ENCODE results near the gene NOL4L. TPM values are rescaled to one million over a fixed set of nuclear protein-coding genes. Genes with fewer than 3 reads are reported as not detected.

Gene NOL4L
- total and polyA plus RNA-seq, 2 experiments from 2014 or later: 38.8 to 39.2 TPM

GRCh38 chr20:32569018-32569379 lies 16.1 kb downstream of the NOL4L start:
- H3K27ac ChIP-seq (ENCODE audit: low read depth): no peak overlapping the region
- H3K4me3 ChIP-seq: no peak overlapping the region
- H3K36me3 Mint-ChIP-seq (ENCODE audit: low read depth): no peaks in the 10 kb centered on the region; the same call in 2 of the 3 replicates
- peaks cover 21% of the 10 kb centered on the region for H3K4me1 Mint-ChIP-seq
- peaks cover 14% of the 10 kb centered on the region for H3K4me1 ChIP-seq (ENCODE audit: insufficient read depth)
- H3K36me3 ChIP-seq (ENCODE audit: insufficient read depth): no peaks in the 10 kb centered on the region; the same call in 1 of the 2 replicates
- TF ChIP-seq JUNB (IDR thresholded peaks at IDR 0.05; ENCODE audit: unreplicated experiment): no peak
- no peak overlapping the region for H2AFZ ChIP-seq
- peaks cover 8% of the 10 kb centered on the region for H3K27me3 Mint-ChIP-seq (ENCODE audit: insufficient read depth, low read depth, poor library complexity)
- peaks cover 12% of the 10 kb centered on the region; the same call in 1 of the 2 replicates for H3F3A ChIP-seq (replicated peaks; ENCODE audit: low read depth)
- H4K20me1 ChIP-seq (replicated peaks; ENCODE audit: insufficient read depth): no peaks in the 10 kb centered on the region
- no peak overlapping the region for H3K27ac Mint-ChIP-seq
- DNase-seq (ENCODE audit: low spot score): no peak
- H3K4me3 Mint-ChIP-seq: no peak overlapping the region
- no peaks in the 10 kb centered on the region for H3K79me2 ChIP-seq (replicated peaks; ENCODE audit: insufficient read depth)
- no peak for ATAC-seq
- H3K9me3 Mint-ChIP-seq: no peaks in the 10 kb centered on the region; the same call in 2 of the 3 replicates
- H3K4me2 ChIP-seq: no peak overlapping the region
- H3K27me3 ChIP-seq (ENCODE audit: insufficient read depth): no peaks in the 10 kb centered on the region
- peaks cover 7% of the 10 kb centered on the region; the same call in 1 of the 2 replicates for H3K9me2 ChIP-seq (ENCODE audit: insufficient read depth)

DNA sequence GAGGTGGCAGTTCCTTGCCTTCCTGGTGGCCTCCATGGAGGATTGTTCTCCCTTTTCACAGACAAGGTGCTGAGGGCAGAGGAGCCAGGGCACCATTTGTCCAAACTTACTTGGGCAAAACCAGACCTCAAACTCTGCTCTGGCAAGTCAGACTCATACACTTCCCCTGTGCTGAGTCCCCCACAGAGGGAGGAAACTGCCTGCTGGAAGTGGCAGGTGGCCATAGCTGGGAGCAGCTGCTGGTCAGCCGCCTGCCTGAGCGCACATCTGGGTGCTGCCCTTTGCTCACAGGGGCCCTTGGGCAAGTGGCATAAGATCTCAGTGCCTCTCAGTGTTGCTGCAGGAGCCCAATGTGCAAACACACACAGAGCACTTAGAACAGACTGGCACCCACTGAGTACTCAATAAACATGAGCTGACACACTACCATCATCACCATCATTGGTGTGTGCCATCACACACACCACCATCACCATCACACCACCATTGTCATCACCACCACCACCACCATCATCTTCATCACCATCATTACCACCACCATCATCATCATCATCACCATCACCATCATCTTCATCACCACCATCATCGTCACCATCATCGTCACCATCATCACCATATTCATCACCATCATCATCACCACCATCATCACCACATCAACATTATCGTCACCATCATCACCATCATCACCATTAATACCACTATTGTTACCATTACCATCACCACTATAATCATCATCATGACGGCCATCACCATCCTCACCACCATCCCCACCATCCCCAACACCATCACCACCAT lies 17.6 kb downstream of the NOL4L start:
- no peaks in the 10 kb centered on the region; the same call in 2 of the 3 replicates for H3K36me3 Mint-ChIP-seq (ENCODE audit: low read depth)
- ATAC-seq: no peak

More for the DNA sequence above, 17.6 kb downstream of the NOL4L start:
- no peaks in the 10 kb centered on the region; the same call in 2 of the 3 replicates for H3K9me3 Mint-ChIP-seq
- H3K36me3 ChIP-seq (ENCODE audit: insufficient read depth): no peaks in the 10 kb centered on the region
- TF ChIP-seq ZNF114 (CRISPR knock-in tag; IDR thresholded peaks at IDR 0.05) (no peak), EZH2 (IDR thresholded peaks at IDR 0.05; ENCODE audit: low read depth, unreplicated experiment) (no peak)
- TF ChIP-seq, protein P1, sequence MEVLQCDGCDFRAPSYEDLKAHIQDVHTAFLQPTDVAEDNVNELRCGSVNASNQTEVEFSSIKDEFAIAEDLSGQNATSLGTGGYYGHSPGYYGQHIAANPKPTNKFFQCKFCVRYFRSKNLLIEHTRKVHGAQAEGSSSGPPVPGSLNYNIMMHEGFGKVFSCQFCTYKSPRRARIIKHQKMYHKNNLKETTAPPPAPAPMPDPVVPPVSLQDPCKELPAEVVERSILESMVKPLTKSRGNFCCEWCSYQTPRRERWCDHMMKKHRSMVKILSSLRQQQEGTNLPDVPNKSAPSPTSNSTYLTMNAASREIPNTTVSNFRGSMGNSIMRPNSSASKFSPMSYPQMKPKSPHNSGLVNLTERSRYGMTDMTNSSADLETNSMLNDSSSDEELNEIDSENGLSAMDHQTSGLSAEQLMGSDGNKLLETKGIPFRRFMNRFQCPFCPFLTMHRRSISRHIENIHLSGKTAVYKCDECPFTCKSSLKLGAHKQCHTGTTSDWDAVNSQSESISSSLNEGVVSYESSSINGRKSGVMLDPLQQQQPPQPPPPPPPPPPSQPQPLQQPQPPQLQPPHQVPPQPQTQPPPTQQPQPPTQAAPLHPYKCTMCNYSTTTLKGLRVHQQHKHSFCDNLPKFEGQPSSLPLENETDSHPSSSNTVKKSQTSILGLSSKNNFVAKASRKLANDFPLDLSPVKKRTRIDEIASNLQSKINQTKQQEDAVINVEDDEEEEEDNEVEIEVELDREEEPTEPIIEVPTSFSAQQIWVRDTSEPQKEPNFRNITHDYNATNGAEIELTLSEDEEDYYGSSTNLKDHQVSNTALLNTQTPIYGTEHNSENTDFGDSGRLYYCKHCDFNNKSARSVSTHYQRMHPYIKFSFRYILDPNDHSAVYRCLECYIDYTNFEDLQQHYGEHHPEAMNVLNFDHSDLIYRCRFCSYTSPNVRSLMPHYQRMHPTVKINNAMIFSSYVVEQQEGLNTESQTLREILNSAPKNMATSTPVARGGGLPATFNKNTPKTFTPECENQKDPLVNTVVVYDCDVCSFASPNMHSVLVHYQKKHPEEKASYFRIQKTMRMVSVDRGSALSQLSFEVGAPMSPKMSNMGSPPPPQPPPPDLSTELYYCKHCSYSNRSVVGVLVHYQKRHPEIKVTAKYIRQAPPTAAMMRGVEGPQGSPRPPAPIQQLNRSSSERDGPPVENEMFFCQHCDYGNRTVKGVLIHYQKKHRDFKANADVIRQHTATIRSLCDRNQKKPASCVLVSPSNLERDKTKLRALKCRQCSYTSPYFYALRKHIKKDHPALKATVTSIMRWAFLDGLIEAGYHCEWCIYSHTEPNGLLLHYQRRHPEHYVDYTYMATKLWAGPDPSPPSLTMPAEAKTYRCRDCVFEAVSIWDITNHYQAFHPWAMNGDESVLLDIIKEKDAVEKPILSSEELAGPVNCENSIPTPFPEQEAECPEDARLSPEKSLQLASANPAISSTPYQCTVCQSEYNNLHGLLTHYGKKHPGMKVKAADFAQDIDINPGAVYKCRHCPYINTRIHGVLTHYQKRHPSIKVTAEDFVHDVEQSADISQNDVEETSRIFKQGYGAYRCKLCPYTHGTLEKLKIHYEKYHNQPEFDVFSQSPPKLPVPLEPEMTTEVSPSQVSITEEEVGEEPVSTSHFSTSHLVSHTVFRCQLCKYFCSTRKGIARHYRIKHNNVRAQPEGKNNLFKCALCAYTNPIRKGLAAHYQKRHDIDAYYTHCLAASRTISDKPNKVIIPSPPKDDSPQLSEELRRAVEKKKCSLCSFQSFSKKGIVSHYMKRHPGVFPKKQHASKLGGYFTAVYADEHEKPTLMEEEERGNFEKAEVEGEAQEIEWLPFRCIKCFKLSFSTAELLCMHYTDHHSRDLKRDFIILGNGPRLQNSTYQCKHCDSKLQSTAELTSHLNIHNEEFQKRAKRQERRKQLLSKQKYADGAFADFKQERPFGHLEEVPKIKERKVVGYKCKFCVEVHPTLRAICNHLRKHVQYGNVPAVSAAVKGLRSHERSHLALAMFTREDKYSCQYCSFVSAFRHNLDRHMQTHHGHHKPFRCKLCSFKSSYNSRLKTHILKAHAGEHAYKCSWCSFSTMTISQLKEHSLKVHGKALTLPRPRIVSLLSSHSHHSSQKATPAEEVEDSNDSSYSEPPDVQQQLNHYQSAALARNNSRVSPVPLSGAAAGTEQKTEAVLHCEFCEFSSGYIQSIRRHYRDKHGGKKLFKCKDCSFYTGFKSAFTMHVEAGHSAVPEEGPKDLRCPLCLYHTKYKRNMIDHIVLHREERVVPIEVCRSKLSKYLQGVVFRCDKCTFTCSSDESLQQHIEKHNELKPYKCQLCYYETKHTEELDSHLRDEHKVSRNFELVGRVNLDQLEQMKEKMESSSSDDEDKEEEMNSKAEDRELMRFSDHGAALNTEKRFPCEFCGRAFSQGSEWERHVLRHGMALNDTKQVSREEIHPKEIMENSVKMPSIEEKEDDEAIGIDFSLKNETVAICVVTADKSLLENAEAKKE (CRISPR knock-in tag; IDR thresholded peaks at IDR 0.05): no peak
- H2AFZ ChIP-seq: no peak overlapping the region
- H3K9me2 ChIP-seq (ENCODE audit: insufficient read depth): peaks cover 7% of the 10 kb centered on the region; the same call in 1 of the 2 replicates
- H3K27ac Mint-ChIP-seq: no peak overlapping the region
- H3K4me1 ChIP-seq (ENCODE audit: insufficient read depth): peaks cover 16% of the 10 kb centered on the region
- peaks cover under 1% of the 10 kb centered on the region; the same call in 1 of the 2 replicates for H4K20me1 ChIP-seq (replicated peaks; ENCODE audit: insufficient read depth)
- H3K4me3 Mint-ChIP-seq: no peak overlapping the region
- H3K79me2 ChIP-seq (replicated peaks; ENCODE audit: insufficient read depth): no peaks in the 10 kb centered on the region
- no peaks in the 10 kb centered on the region for H3K27me3 ChIP-seq (ENCODE audit: insufficient read depth)
- no peak overlapping the region for H3K27ac ChIP-seq (ENCODE audit: low read depth)
- peaks cover 6% of the 10 kb centered on the region for H3K27me3 Mint-ChIP-seq (ENCODE audit: insufficient read depth, low read depth, poor library complexity)
- no peak overlapping the region for H3K4me2 ChIP-seq
- no peak for DNase-seq (ENCODE audit: low spot score)
- peaks cover 25% of the 10 kb centered on the region for H3K4me1 Mint-ChIP-seq
- H3F3A ChIP-seq (replicated peaks; ENCODE audit: low read depth): peaks cover 10% of the 10 kb centered on the region
- H3K4me3 ChIP-seq: no peak overlapping the region

Measured in GM23338 (cell line).